ENCODE results near the gene ANKLE1.

DNA sequence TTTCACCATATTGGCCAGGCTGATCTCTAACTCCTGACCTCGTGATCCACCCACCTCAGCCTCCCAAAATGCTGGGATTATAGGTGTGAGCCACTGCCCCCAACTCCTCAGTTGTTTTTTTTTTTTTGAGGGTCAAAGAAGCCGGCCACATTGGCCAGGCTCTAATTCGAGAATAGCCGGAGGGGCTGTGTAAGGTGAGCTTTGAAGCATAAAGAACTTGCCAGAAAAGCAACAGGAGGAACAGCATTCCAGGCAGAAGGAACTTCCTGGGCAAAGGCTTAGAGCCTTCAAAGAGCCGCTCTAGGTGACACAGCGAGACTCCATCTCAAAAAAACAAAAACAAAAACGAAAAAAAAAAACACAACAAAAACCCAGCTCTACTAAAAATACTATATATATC, 15.7 kb upstream of the ANKLE1 start:
- TF ChIP-seq POLR2A (IDR thresholded peaks at IDR 0.05) (no peak), CTCF (IDR thresholded peaks at IDR 0.05) (no peak), POLR2AphosphoS5 (IDR thresholded peaks at IDR 0.05) (no peak)
